ENCODE measurements around the gene DNAJC13. TPM values are rescaled to one million over a fixed set of nuclear protein-coding genes. Genes with fewer than 3 reads are reported as not detected.

Gene DNAJC13
- total and polyA plus RNA-seq, 2 donors (not counting 1 experiment from before 2014, with no cell fraction given), result 9.7 to 51.1 TPM

DNA sequence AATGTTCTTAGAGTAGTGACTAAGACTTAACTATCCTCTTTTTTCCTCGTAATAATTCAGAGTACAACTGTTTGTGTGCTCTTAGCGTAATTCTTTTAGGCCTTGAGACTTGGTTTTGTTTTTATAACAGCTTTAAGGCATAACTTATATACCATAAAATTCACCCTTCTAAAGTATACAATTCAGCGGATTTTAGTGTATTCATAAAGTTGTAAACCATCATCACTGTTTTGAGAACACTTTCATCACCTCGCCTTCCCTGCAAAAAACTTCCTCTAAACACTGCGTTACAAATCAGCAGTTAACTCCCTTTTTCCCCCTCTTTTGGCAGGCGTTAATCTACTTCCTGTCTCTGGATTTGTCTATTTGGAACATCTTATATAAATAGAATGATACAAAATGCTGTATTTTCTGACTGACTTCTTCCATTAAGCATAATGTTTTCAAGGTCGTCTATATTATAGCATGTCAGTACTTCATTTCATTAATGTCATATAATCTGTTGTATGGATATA lies 18.7 kb downstream of the DNAJC13 start:
- peaks cover 27% of the 10 kb centered on the region for H3K79me2 ChIP-seq (ENCODE audit: control insufficient read depth, insufficient read depth, low read length)
- POLR2A ChIA-PET, result no interaction called here
- no peaks in the 10 kb centered on the region for H3K27me3 ChIP-seq (replicated peaks in 1 of 4; ENCODE audit: control extremely low read depth in 1 of 4, control insufficient read depth in 3 of 4, insufficient read depth in 4 of 4, low read length in 3 of 4)
- no peak overlapping the region for H3K4me3 Mint-ChIP-seq
- CTCF ChIA-PET, result interaction anchor here (0.9 kb wide), 1 partner anchor 451 kb away, joined by 3 read pairs; no protein-coding TSS in a partner anchor
- no peak overlapping the region for H2AFZ ChIP-seq (ENCODE audit: insufficient read depth, low read depth, low read length, poor library complexity, severe bottlenecking)
- WGBS (ENCODE audit: insufficient coverage), result no CpG with 5 or more reads among the region's 7 CpGs
- H3K4me3 ChIP-seq (ENCODE audit: control extremely low read depth in 1 of 5, extremely low read depth in 1 of 5, insufficient read depth in 1 of 5, low read depth in 2 of 5, low read length in 4 of 5), result no peak overlapping the region
- H3K4me1 Mint-ChIP-seq, result no peaks in the 10 kb centered on the region
- no peaks in the 10 kb centered on the region for H3K9me3 Mint-ChIP-seq (ENCODE audit: insufficient read depth)
- TF ChIP-seq EZH2 (IDR thresholded peaks at IDR 0.05; ENCODE audit: borderline replicate concordance, insufficient read depth, low read depth, low read length, poor library complexity, severe bottlenecking) (no peak), CTCF (IDR thresholded peaks at IDR 0.05) (no peak)
- DNase-seq (no peak), ATAC-seq (ENCODE audit: low read depth) (no peak)
- no peak overlapping the region for H3K4me2 ChIP-seq (replicated peaks; ENCODE audit: low read depth, low read length, poor library complexity, severe bottlenecking)
- H3K9ac ChIP-seq (ENCODE audit: low read length), result no peak overlapping the region
- peaks cover 0 to 4% of the 10 kb centered on the region in 2 experiments for H3K36me3 ChIP-seq (replicated peaks in 1 of 2; ENCODE audit: control extremely low read depth in 1 of 2, control insufficient read depth in 1 of 2, extremely low read depth in 1 of 2, insufficient read depth in 2 of 2, low read length in 1 of 2)
- H3K27ac Mint-ChIP-seq, result no peak overlapping the region
- H3K4me1 ChIP-seq (ENCODE audit: control insufficient read depth in 2 of 2, insufficient read depth in 2 of 2, low read length in 2 of 2), result no peaks in the 10 kb centered on the region
- H3K27ac ChIP-seq (ENCODE audit: low read length in 2 of 2), result no peak overlapping the region
- intact Hi-C loops (cut with micrococcal nuclease), result no loop called here
- no peaks in the 10 kb centered on the region for H3K27me3 Mint-ChIP-seq
- H4K20me1 ChIP-seq (ENCODE audit: control insufficient read depth, insufficient read depth, low read length, poor library complexity, severe bottlenecking), result no peaks in the 10 kb centered on the region
- no peaks in the 10 kb centered on the region for H3K9me3 ChIP-seq (ENCODE audit: control extremely low read depth in 1 of 3, control insufficient read depth in 2 of 3, insufficient read depth in 1 of 3, low read length in 2 of 3)

DNA sequence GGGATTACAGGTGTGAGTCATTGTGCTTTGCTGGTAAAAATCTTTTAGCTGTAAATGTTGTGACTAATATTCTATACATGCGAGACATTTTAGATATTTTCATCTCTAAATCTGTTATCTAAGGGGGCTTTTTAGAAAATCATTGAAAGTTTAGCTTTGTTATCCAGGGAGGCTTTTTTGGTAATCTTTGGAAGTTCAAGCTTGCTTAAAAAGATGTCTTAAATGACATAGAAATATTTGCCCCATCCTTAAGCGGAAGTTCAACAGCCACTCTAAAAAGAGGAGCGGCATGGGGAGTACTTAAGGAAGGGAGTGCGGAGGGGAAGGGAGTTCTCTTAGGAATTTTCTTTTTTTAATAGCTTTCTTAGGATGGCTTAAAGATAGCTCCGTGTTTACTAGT lies 26.1 kb downstream of the DNAJC13 start:
- POLR2A ChIA-PET, result no interaction called here

More for the DNA sequence above, 26.1 kb downstream of the DNAJC13 start:
- Histone ChIP-seq H3K4me1 (ENCODE audit: control insufficient read depth in 2 of 2, insufficient read depth in 2 of 2, low read length in 2 of 2) (peaks cover 3 to 4% of the 10 kb centered on the region in 2 donors), H3K4me2 (replicated peaks; ENCODE audit: low read depth, low read length, poor library complexity, severe bottlenecking) (no peak overlapping the region), H2AFZ (ENCODE audit: insufficient read depth, low read depth, low read length, poor library complexity, severe bottlenecking) (no peak overlapping the region), H3K9ac (ENCODE audit: low read length) (no peak overlapping the region), H3K79me2 (ENCODE audit: control insufficient read depth, insufficient read depth, low read length) (peaks cover 32% of the 10 kb centered on the region), H3K27ac (ENCODE audit: low read length in 2 of 2) (no peak overlapping the region), H3K4me3 (ENCODE audit: control extremely low read depth in 1 of 5, extremely low read depth in 1 of 5, insufficient read depth in 1 of 5, low read depth in 2 of 5, low read length in 4 of 5) (no peak overlapping the region), H3K36me3 (replicated peaks in 1 of 2; ENCODE audit: control extremely low read depth in 1 of 2, control insufficient read depth in 1 of 2, extremely low read depth in 1 of 2, insufficient read depth in 2 of 2, low read length in 1 of 2) (peaks cover 0 to 7% of the 10 kb centered on the region in 2 experiments), H4K20me1 (ENCODE audit: control insufficient read depth, insufficient read depth, low read length, poor library complexity, severe bottlenecking) (peaks cover 8% of the 10 kb centered on the region), H3K27me3 (replicated peaks in 1 of 4; ENCODE audit: control extremely low read depth in 1 of 4, control insufficient read depth in 3 of 4, insufficient read depth in 4 of 4, low read length in 3 of 4) (no peaks in the 10 kb centered on the region), H3K9me3 (ENCODE audit: control extremely low read depth in 1 of 3, control insufficient read depth in 2 of 3, insufficient read depth in 1 of 3, low read length in 2 of 3) (no peaks in the 10 kb centered on the region)
- intact Hi-C loops (cut with micrococcal nuclease), result no loop called here
- Mint-ChIP-seq H3K4me1 (peaks cover 9% of the 10 kb centered on the region), H3K27ac (no peak overlapping the region), H3K4me3 (no peak overlapping the region), H3K9me3 (ENCODE audit: insufficient read depth) (no peaks in the 10 kb centered on the region), H3K27me3 (no peaks in the 10 kb centered on the region)
- ATAC-seq (ENCODE audit: low read depth) (no peak), DNase-seq (no peak)
- TF ChIP-seq EZH2 (IDR thresholded peaks at IDR 0.05; ENCODE audit: borderline replicate concordance, insufficient read depth, low read depth, low read length, poor library complexity, severe bottlenecking) (no peak), CTCF (IDR thresholded peaks at IDR 0.05) (no peak)
- 100% methylated on average over 3 of the region's 5 CpGs for WGBS (ENCODE audit: insufficient coverage)
- CTCF ChIA-PET, result no interaction called here
